HG02678 (cell line): ENCODE results near the gene MYOD1.

Experiments
- ATAC-seq: cut with Tn5 transposase; IDR thresholded peaks from one replicate; pipeline ENCODE4 v1.9.1; 2021; ENCODE audit warnings: mild to moderate bottlenecking, moderate library complexity; ENCODE audit not compliant: unreplicated experiment

The MYOD1 gene

GRCh38 chr11:17748761-17749721 lies 29.7 kb downstream of the MYOD1 start:
- no peak for ATAC-seq

DNA sequence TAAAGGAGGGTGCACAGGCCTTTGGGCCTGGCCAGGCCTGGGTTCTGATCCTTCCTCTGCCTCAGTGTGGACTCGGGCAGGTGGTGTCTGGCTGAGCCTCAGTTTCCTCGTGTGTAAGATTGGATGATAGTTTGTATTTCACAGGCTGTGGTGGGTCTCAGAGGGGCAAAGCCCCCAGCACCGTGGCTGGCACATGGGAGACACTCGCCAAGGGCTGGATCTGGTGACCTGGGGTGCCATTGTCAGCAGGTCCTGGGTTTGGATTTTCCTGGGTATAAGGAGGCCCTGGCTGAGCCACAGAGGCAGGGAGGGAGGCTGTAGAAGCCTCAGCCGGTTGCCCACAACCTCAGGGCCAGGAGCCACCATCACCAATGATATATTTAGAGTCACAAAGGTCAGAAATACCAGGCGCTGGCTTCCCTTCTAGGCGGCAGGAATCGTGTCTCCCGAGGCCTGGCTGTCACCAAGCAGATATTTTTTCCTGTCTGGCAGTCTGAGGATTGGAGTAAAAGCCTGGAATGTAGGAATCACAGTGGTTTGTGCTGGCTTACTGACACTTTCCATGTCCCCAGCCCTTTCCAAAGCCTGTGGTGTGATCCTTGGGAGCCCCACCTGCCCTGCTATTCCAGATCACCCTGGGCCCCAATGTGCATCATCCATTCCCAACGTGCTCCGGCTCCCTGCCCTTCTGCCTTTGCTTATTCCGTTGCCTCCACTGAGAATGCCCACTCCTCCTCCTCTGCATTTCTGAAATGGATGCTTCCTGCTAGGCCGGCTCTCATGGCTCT lies 30.8 kb downstream of the MYOD1 start:
- ATAC-seq, result no peak

GRCh38 chr11:17750801-17751165 lies 31.4 kb downstream of the MYOD1 start:
- ATAC-seq, result no peak

DNA sequence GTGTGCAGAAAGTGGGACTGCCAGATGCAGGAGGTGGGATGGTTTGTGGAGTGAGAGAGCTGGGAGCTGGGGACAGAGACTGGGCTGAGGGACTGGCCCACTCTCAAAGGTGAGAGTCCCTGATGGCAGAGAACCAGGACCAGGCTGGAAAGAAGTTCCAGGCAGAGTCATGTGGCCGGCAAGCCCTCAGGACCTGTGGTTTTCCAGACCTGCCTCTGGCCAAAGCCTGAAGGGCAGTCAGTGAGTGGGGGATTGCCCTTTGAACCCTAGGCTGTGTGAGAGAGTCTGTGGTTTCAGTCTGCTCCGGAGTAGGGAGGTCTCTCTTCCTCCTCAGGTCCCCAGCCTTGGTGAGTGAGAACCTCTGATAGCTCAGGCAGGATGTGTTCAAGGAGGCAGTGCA lies 32.2 kb downstream of the MYOD1 start:
- no peak for ATAC-seq

- no peak for ATAC-seq
These were observed 32.8 kb downstream of the MYOD1 start for GRCh38 chr11:17752144-17752543.

DNA sequence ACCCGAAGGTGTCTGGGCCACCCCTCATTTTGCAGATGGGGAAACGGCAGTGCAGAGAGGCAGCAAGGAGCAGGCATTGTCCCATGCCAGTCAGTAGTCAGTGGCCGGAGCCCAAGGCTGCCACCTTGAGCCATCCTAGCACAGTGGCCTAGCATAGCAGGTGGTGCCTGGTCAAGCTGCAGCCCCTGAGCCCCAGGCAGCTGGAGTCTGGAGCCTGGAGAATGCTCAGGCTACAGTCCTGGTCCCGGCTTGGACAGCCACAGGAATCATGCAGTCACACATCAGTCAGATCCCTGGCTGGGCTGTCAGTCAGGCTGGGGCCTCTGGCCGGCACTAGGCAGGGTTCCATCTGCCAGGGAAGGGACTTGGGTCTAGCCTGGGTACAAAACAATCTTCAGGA lies 33.8 kb downstream of the MYOD1 start:
- no peak for ATAC-seq

DNA sequence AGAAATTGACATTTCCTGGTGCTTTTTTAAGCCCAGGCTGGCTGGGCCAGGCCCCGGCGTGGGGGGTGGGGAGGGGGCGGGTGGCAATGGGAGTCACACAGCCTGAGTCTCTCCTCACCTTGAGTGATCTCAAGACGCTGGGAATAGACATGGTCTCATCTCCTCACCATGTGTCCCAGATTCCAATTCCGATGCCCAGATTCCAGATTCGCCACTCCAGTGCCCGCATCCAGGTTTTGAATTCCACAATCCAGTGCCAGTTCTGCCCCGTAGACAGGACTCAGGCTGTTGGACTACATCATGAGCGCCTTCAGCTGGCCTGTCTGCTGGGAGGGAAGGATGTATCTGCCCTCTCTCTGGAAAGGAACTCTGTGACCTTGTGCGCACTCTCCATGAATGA lies 34.3 kb downstream of the MYOD1 start:
- no peak for ATAC-seq

DNA sequence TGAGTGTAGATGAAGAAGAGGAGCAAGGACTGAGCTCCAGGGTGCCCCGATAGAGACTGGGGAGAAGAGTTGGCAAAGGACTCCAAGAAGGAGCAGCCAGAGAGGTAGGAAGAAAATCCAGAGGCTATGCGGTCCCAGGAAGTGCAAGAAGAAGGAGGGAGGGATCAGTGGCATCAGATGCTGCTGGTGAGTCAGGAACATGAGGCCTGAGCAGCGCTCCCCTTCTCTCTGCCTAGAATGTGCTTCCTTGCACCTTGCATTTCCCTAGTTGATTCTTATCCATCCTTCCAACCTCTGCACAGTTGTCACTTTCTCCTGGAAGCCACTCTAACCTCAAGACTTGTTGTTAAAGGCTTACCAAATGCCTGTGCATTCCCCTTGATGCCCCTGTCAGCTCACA lies 36.5 kb downstream of the MYOD1 start:
- no peak for ATAC-seq

GRCh38 chr11:17760102-17761029 lies 41.0 kb downstream of the MYOD1 start:
- peak; percentile 72 for ATAC-seq

GRCh38 chr11:17762309-17762974 lies 43.1 kb downstream of the MYOD1 start:
- ATAC-seq, result no peak

DNA sequence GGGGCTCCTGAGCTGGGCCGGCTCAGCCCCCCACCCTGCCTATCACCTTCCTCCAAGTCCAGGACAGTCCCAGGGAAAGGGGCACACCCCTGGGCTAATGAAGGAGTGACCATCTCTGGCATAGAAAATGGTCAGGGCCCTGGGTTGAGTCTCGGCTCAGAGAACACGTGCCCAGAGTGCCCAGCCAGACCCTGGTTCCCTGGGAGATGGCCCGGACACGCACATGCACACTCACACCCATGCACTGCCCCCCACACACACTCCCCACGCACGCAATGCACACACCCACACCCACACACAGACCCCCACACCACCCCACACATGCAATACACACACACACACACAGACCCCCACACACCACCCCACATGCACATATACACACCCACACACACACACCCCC lies 43.9 kb downstream of the MYOD1 start:
- ATAC-seq, result no peak

DNA sequence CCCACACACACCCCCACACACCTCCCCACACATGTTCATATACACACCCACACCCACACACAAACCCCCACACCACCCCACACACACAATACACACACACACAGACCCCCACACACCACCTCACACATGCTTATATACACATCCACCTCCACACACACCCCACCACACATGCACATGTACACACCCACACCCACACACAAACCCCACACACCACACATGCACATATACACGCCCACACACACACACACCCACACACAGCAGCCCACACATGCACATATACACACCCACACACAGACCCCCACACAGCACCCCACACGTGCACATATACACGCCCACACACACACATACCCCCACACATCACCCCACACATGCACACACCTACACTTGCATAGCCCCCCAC lies 44.3 kb downstream of the MYOD1 start:
- ATAC-seq, result no peak

- no peak for ATAC-seq
These were observed 45.3 kb downstream of the MYOD1 start for GRCh38 chr11:17764446-17765218.

GRCh38 chr11:17765356-17766072 lies 46.1 kb downstream of the MYOD1 start:
- no peak for ATAC-seq

DNA sequence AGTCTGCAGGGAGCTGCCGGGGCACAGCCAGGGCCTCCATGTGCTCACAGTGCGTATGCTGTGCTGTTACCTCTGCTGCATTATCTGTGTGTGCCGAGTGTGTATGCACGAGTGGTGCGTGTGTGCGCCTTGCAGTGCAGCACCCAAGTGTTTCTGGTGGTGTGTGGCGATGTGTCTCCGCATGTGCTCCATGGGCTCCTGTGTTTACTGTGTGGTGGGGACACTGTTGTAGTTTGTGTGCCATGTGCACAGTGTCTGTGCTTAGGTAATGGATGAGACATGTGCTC lies 46.6 kb downstream of the MYOD1 start:
- ATAC-seq, result no peak

DNA sequence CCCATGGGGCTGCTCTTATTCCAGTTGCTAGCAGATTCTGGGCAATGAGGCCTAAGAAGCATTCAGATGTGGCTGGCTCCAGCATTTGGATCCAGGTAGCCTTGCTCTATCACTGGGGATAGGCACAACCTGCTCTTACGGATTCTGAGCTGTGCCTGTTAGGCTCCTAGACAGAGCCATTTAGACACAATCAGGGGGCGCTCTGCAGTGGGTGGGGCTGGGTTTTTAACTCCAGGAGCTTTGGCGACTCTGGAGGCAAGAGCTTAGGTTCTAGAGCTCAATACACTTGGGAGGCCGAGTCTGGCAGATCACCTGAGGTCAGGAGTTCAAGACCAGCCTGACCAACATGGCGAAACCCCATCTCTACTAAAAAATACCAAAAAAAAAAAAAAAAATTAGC lies 47.2 kb downstream of the MYOD1 start:
- no peak for ATAC-seq

DNA sequence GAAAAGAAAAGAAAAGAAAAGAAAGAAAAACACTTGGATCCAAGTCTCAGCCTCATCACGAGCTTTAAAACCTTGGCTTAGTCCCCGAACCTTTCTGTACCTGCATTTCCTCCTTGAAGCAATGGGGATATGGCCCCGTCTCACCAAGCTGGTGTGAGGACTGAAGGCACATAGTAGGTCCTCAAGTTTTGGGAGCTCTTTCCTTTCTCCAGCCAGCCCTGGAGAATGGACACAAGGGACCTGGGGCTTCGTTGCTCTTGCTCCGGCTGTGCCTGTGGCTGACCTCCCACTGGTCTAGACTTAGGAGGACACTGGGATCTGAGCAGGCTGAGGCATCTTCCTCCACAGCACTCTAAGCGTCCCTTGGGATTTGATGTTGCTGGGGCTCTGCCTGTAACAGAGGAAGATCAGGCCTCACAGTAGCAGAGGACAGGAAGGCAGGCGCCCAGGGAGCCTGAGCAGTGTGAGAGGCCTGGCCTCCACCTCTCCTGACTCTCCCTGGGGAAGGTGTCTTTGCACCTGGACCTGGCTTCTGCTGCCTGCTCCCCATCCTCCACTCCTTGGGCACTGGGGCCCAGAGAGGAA lies 48.0 kb downstream of the MYOD1 start:
- ATAC-seq, result no peak

GRCh38 chr11:17767914-17768313 lies 48.5 kb downstream of the MYOD1 start:
- no peak for ATAC-seq

DNA sequence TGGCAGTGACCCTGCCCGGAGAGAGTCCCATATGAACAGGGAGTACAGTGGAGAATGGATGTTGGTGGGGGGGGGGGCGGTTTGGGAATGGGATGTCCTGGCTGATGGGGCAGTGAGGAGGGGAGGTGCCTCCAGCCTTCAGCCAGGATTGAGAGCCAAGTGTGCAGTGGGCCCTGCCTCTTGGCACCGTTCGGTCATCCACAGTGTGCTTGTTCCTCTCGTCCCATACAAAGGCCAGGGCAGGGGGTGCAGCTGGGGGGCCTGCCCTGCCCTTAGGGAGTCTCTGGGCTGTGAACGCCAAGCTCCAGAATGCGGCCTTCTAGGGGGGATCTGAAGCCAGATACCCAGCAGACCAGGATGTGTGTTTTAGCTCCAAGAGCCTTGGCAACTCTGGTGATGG lies 49.2 kb downstream of the MYOD1 start:
- no peak for ATAC-seq
